ENCODE results near the gene VPS51.

GRCh38 chr11:65053827-65054508, 42.0 kb upstream of the VPS51 start:
- no peak for TF ChIP-seq POLR2A (IDR thresholded peaks at IDR 0.05)
- TF ChIP-seq CTCF (IDR thresholded peaks at IDR 0.05) = no peak
- TF ChIP-seq EP300 (IDR thresholded peaks at IDR 0.05) = no peak

Data from suprapubic skin (tissue), 3 donors.